Measurements from ENCODE around the gene ZNF547.

DNA sequence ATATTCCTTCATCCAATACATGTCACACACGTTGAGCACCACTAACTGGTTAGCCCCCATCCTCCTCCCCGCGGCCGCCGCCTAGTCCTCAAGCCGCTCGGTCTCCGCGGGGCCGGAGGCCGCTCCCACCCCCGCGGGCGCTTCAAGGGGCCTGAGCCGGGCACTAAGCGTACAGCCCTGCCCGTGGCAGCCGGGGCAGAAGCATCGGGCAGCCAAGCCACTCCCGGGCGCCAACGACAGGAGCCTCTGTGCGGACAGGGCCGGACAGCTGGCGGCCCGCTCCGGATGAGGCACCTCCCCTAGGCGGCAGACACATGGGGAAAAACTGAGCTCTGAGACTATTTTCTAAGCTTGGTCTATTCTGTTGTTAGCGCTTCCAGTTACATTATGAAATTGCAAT, 45.8 kb upstream of the ZNF547 start:
- TF ChIP-seq, protein P1, sequence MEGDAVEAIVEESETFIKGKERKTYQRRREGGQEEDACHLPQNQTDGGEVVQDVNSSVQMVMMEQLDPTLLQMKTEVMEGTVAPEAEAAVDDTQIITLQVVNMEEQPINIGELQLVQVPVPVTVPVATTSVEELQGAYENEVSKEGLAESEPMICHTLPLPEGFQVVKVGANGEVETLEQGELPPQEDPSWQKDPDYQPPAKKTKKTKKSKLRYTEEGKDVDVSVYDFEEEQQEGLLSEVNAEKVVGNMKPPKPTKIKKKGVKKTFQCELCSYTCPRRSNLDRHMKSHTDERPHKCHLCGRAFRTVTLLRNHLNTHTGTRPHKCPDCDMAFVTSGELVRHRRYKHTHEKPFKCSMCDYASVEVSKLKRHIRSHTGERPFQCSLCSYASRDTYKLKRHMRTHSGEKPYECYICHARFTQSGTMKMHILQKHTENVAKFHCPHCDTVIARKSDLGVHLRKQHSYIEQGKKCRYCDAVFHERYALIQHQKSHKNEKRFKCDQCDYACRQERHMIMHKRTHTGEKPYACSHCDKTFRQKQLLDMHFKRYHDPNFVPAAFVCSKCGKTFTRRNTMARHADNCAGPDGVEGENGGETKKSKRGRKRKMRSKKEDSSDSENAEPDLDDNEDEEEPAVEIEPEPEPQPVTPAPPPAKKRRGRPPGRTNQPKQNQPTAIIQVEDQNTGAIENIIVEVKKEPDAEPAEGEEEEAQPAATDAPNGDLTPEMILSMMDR (IDR thresholded peaks at IDR 0.05; ENCODE audit: low read depth, low read length): no peak
- TF ChIP-seq POLR2A (IDR thresholded peaks at IDR 0.05; ENCODE audit: extremely low read depth, insufficient read length) (no peak), MAX (IDR thresholded peaks at IDR 0.05; ENCODE audit: low read depth, low read length) (no peak), MYC (IDR thresholded peaks at IDR 0.05; ENCODE audit: low read depth, low read length) (no peak)
